BLaER1 treated with 17β-estradiol and CSF1 and Interleukin-3, amounts not matched to agents 10 nM and 100 nM (cell line): ENCODE measurements around the gene GNA14.
"Not testable (repeated sequence)": the region's sequence is repeated elsewhere in the genome, so short reads cannot be mapped to it uniquely, and the experiment has no call there.

Source experiments
- H3K27ac ChIP-seq, 11 experiments: shearing (Covaris generic); formaldehyde crosslinking; 2 replicates each; pipeline ENCODE4 v1.8.1; 2022
- H3K27me3 ChIP-seq, 11 experiments: shearing (Covaris generic); formaldehyde crosslinking; 2 replicates each; pipeline ENCODE4 v1.8.1; 2022
- H3K36me3 ChIP-seq, 11 experiments: shearing (Covaris generic); formaldehyde crosslinking; 2 replicates each; pipeline ENCODE4 v1.8.1; 2022
- H3K4me1 ChIP-seq, 10 experiments: shearing (Covaris generic); formaldehyde crosslinking; 2 replicates each; pipeline ENCODE4 v1.8.1; 2022
- H3K4me2 ChIP-seq, 11 experiments: shearing (Covaris generic); formaldehyde crosslinking; 2 replicates each; pipeline ENCODE4 v1.8.1; 2022
- H3K4me3 ChIP-seq, 10 experiments: shearing (Covaris generic); formaldehyde crosslinking; 2 replicates each; pipeline ENCODE4 v1.8.1; 2022
- H3K9ac ChIP-seq, 11 experiments: shearing (Covaris generic); formaldehyde crosslinking; 2 replicates each; pipeline ENCODE4 v1.8.1; 2022
- H3K9me3 ChIP-seq, 11 experiments: shearing (Covaris generic); formaldehyde crosslinking; replicated peaks in 1 of 11; 2 replicates each; pipeline ENCODE4 v1.8.1; 2022
- H4K20me1 ChIP-seq, 11 experiments: shearing (Covaris generic); formaldehyde crosslinking; 2 replicates each; pipeline ENCODE4 v1.8.1; 2022
- Cebpa-rat ChIP-seq, 11 experiments: shearing (Covaris generic); IDR thresholded peaks; 2 replicates each; pipeline ENCODE4 v1.8.1; 2022

GNA14 gene

DNA sequence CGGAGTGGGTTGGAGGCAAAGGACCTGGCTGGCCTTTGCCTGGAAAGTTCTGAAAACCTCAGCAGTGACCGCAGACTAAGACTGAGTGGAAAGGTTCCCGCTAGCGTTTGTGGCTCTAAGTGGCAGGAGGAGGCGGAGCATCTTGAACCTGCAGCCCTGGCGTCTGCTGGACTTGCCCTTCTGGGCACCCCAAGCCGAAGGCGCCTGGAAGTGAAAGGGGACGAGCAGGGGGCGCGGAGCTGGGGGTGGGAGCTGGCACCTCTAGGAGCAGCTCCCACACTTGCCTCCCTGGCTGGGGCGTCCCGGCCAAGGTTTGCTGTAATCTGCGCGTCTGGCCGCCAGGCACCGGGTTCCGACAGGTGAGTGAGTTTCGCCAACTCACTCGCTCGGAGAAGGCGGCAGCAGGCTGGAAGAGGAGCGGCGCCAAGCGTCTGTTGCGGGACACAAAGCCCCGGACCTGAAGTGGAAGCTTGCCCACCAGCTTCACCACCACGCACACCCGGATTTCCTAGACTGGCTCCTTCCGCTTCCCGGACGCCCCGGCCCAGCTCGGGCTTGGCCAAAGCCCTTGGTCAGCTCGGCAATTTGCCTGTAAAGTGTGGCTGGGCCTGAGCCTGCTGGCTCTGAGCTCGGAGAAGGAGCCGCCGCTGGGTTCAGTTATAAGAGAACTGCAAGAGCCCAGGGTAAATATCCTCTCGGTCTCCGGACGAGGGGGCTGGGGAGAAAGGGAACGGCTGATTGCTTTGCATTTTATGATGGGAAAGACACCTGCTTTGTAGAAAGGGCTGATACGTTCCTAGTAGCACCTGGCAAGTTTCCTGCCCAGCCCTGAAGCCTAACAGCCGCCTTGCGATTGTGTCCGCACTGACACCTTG lies at the start of gene GNA14:
Gene GNA14, minus strand, starts transcription at position 89 of the 875 bp plus-strand sequence. CDS start 529 bp downstream, outside the sequence.
- H3K36me3 ChIP-seq = no peaks in the 10 kb centered on the region
- H3K4me3 ChIP-seq = no peak within 1 kb of the TSS
- H4K20me1 ChIP-seq = no peaks in the 10 kb centered on the region
- H3K4me1 ChIP-seq = no peaks in the 10 kb centered on the region
- peaks cover 12 to 22% (median 18%) of the 10 kb centered on the region in 11 experiments; a peak in 21 of 22 replicates for H3K9me3 ChIP-seq
- no peak within 1 kb of the TSS for H3K4me2 ChIP-seq
- no peak for TF ChIP-seq Cebpa-rat (IDR thresholded peaks at IDR 0.05)
- no peak within 1 kb of the TSS for H3K9ac ChIP-seq
- no peaks in the 10 kb centered on the region for H3K27me3 ChIP-seq
- no peak within 1 kb of the TSS for H3K27ac ChIP-seq

DNA sequence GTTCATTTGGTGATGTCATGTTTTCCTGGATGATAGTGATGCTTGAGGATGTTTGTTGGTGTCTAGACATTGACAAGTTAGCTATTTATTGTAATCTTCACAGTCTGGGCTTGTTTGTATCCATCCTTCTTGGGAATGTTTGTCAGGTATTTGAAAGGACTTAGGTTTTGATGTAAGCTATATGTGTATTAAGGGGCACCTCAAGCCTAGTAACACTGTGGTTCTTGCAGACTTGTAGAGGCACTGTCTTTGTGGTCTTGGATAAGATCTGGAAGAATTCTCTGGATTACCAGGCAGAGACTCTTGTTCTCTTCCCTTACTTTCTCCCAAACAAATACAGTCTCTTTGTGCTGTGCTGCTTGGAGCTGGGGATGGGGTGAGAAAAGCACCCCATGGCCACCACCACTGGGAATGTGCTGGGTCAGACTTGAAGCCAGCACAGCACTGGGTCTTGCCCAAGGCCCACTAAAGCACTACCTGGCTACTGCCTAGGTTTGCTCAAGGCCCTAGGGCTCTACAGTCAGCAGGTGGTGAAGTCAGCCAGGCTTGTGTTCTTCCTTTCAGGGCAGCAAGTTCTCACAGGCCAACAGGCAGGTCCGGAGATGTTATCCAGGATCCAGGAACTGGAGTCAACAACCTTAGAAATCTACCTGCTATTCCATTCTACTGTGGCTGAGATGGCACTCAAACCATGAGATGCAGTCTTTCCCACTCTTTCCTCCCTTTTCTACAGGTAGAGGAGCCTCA lies 49.3 kb upstream of the GNA14 start:
- H3K9ac ChIP-seq = no peak overlapping the region
- no peak overlapping the region for H3K27ac ChIP-seq
- H3K36me3 ChIP-seq = no peaks in the 10 kb centered on the region
- no peaks in the 10 kb centered on the region for H3K4me1 ChIP-seq
- H4K20me1 ChIP-seq = no peaks in the 10 kb centered on the region
- no peak overlapping the region for H3K4me3 ChIP-seq
- H3K27me3 ChIP-seq = no peaks in the 10 kb centered on the region
- no peak overlapping the region for H3K4me2 ChIP-seq
- peaks cover 0 to 5% (median under 1%) of the 10 kb centered on the region in 11 experiments; a peak in 4 of 22 replicates for H3K9me3 ChIP-seq
- no peak for TF ChIP-seq Cebpa-rat (IDR thresholded peaks at IDR 0.05)

- not testable (repeated sequence) for H4K20me1 ChIP-seq, H3K4me3 ChIP-seq, H3K36me3 ChIP-seq, H3K27me3 ChIP-seq, H3K9ac ChIP-seq, H3K27ac ChIP-seq, H3K4me2 ChIP-seq, H3K9me3 ChIP-seq, H3K4me1 ChIP-seq
Observed at GRCh38 chr9:77690723-77691122, 42.6 kb upstream of the GNA14 start.

GRCh38 chr9:77690119-77690518 lies 42.0 kb upstream of the GNA14 start:
- not testable (repeated sequence) for H3K4me3 ChIP-seq, H3K27me3 ChIP-seq, H3K9ac ChIP-seq, H3K4me1 ChIP-seq, H3K27ac ChIP-seq, H3K4me2 ChIP-seq, H3K36me3 ChIP-seq, H3K9me3 ChIP-seq, H4K20me1 ChIP-seq

DNA sequence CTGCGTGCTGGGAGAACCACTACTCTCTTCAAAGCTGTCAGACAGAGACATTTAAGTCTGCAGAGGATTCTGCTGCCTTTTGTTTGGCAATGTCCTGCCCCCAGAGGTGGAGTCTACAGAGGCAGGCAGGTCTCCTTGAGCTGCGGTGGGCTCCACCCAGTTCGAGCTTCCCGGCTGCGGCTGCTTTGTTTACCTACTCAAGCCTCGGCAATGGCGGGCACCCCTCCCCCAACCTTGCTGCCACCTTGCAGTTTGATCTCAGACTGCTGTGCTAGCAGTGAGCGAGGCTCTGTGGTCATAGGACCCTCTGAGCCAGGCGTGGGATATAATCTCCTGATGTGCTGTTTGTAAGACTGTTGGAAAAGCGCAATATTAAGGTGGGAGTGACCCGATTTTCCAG lies 39.6 kb upstream of the GNA14 start:
- not testable (repeated sequence) for H3K27ac ChIP-seq, H4K20me1 ChIP-seq, H3K4me2 ChIP-seq, H3K9me3 ChIP-seq, H3K36me3 ChIP-seq, H3K4me1 ChIP-seq, H3K27me3 ChIP-seq, H3K9ac ChIP-seq, H3K4me3 ChIP-seq

- Histone ChIP-seq H4K20me1 (no peaks in the 10 kb centered on the region), H3K9ac (no peak overlapping the region), H3K4me3 (no peak overlapping the region), H3K36me3 (no peaks in the 10 kb centered on the region), H3K4me2 (no peak overlapping the region), H3K27me3 (no peaks in the 10 kb centered on the region), H3K9me3 (peaks cover 0 to 9% (median 3%) of the 10 kb centered on the region in 11 experiments; a peak in 5 of 22 replicates), H3K27ac (no peak overlapping the region), H3K4me1 (no peaks in the 10 kb centered on the region)
- TF ChIP-seq Cebpa-rat (IDR thresholded peaks at IDR 0.05) = no peak
Observed at GRCh38 chr9:77680581-77680980, 32.5 kb upstream of the GNA14 start.

DNA sequence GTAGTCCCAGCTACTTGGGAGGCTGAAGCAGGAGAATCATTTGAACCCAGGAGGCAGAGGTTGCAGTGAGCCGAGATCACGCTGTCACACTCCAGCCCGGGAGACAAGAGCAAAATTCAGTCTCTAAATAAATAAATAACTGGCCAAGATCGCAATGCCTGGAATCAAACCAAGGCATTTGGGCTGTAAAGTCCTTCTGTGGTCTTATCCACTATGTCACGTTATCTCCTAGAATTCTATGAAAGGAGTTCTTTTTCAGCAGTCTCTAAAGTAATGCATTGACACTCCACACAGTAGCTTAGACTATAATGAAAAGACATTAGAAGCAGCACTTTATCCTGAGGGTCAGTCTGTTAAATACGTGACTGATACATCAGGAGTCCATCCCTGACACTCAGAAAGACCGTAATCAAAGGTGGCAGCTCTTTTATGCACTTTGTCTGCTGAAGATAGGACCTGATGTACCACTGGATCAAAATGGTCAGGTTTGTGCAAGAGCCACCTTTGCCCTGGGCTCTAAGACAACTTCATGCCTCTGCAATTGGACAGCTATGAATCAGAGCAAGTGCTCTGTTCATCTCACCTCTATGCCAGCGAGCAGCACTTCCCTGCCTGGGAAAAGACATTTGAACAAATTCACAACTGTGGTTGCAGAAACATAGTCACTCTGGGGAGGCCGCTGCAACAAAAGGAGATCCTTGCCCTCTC lies 31.7 kb upstream of the GNA14 start:
- no peak overlapping the region for H3K4me3 ChIP-seq
- H4K20me1 ChIP-seq = no peaks in the 10 kb centered on the region
- H3K36me3 ChIP-seq = no peaks in the 10 kb centered on the region
- H3K27me3 ChIP-seq = no peaks in the 10 kb centered on the region
- no peak overlapping the region for H3K4me2 ChIP-seq
- H3K4me1 ChIP-seq = no peaks in the 10 kb centered on the region
- no peak overlapping the region for H3K27ac ChIP-seq
- peaks cover 0 to 9% (median 3%) of the 10 kb centered on the region in 11 experiments; a peak in 5 of 22 replicates for H3K9me3 ChIP-seq
- no peak overlapping the region for H3K9ac ChIP-seq
- no peak for TF ChIP-seq Cebpa-rat (IDR thresholded peaks at IDR 0.05)

- Histone ChIP-seq H3K27ac (no peak overlapping the region), H3K27me3 (no peaks in the 10 kb centered on the region), H3K4me1 (no peaks in the 10 kb centered on the region), H3K4me2 (no peak overlapping the region), H3K4me3 (no peak overlapping the region), H3K9me3 (peaks cover 0 to 9% (median 3%) of the 10 kb centered on the region in 11 experiments; a peak in 5 of 22 replicates), H3K9ac (no peak overlapping the region), H4K20me1 (no peaks in the 10 kb centered on the region), H3K36me3 (no peaks in the 10 kb centered on the region)
- TF ChIP-seq Cebpa-rat (IDR thresholded peaks at IDR 0.05) = no peak
Observed at GRCh38 chr9:77679088-77679487, 31.0 kb upstream of the GNA14 start.

GRCh38 chr9:77677957-77678535 lies 29.9 kb upstream of the GNA14 start:
- Histone ChIP-seq H4K20me1 (no peaks in the 10 kb centered on the region), H3K4me2 (no peak overlapping the region), H3K9me3 (no peaks in the 10 kb centered on the region), H3K9ac (no peak overlapping the region), H3K4me1 (no peaks in the 10 kb centered on the region), H3K4me3 (no peak overlapping the region), H3K27me3 (no peaks in the 10 kb centered on the region), H3K27ac (no peak overlapping the region), H3K36me3 (no peaks in the 10 kb centered on the region)
- no peak for TF ChIP-seq Cebpa-rat (IDR thresholded peaks at IDR 0.05)
